ENCODE data around the gene DNMT3A.
A peak's percentile ranks its signal among the peaks of the same experiment; 100 is the strongest.

Gene DNMT3A

GRCh38 chr2:25376750-25377621, 35.3 kb upstream of the DNMT3A start:
- ATAC-seq (ENCODE audit: insufficient read depth, low read depth) (peak; percentile 100), DNase-seq (peak; percentile 94)
- no peaks in the 10 kb centered on the region for H3K9me3 ChIP-seq (ENCODE audit: insufficient read depth, low read length, severe bottlenecking)
- H3K79me2 ChIP-seq (ENCODE audit: insufficient read depth, low read length) = no peaks in the 10 kb centered on the region
- H3K36me3 ChIP-seq (ENCODE audit: insufficient read depth, low read length) = no peaks in the 10 kb centered on the region
- no peaks in the 10 kb centered on the region for H3K27me3 ChIP-seq (ENCODE audit: insufficient read depth, low read length, poor library complexity)
- peaks cover 20% of the 10 kb centered on the region for H3K4me1 ChIP-seq (ENCODE audit: insufficient read depth, low read length)
- peak overlapping the region; percentile 70 for H2AFZ ChIP-seq (ENCODE audit: low read depth, low read length)
- peak overlapping the region; percentile 67 for H3K4me2 ChIP-seq (ENCODE audit: insufficient read depth, low read length)
- H4K20me1 ChIP-seq (ENCODE audit: insufficient read depth, low read length) = peaks cover 7% of the 10 kb centered on the region; the same call in 1 of the 2 replicates
- TF ChIP-seq EZH2 (IDR thresholded peaks at IDR 0.05; ENCODE audit: borderline replicate concordance, low read depth, low read length, severe bottlenecking) (no peak), CTCF (IDR thresholded peaks at IDR 0.05; ENCODE audit: borderline replicate concordance, extremely low read depth, low read length, poor library complexity, severe bottlenecking) (peak; percentile 98)
- H3K27ac ChIP-seq (ENCODE audit: low read length) = peak overlapping the region; percentile 56
- H3K9ac ChIP-seq (ENCODE audit: low read depth, low read length) = peak overlapping the region; percentile 39
- H3K4me3 ChIP-seq (ENCODE audit: low read depth in 1 of 2, low read length in 2 of 2) = peak overlapping the region in 1 of 2 experiments; percentile 45; a peak in 2 of 4 replicates

GRCh38 chr2:25375989-25376545, 34.3 kb upstream of the DNMT3A start:
- peak overlapping the region; percentile 67 for H3K4me2 ChIP-seq (ENCODE audit: insufficient read depth, low read length)
- no peak for ATAC-seq (ENCODE audit: insufficient read depth, low read depth)
- H3K79me2 ChIP-seq (ENCODE audit: insufficient read depth, low read length) = no peaks in the 10 kb centered on the region
- H3K27me3 ChIP-seq (ENCODE audit: insufficient read depth, low read length, poor library complexity) = no peaks in the 10 kb centered on the region
- no peaks in the 10 kb centered on the region for H3K9me3 ChIP-seq (ENCODE audit: insufficient read depth, low read length, severe bottlenecking)
- DNase-seq = no peak
- peak overlapping the region; percentile 70 for H2AFZ ChIP-seq (ENCODE audit: low read depth, low read length)
- peak overlapping the region in 1 of 2 experiments; percentile 45; a peak in 2 of 4 replicates for H3K4me3 ChIP-seq (ENCODE audit: low read depth in 1 of 2, low read length in 2 of 2)
- peaks cover 20% of the 10 kb centered on the region for H3K4me1 ChIP-seq (ENCODE audit: insufficient read depth, low read length)
- H3K9ac ChIP-seq (ENCODE audit: low read depth, low read length) = peak overlapping the region; percentile 39
- TF ChIP-seq EZH2 (IDR thresholded peaks at IDR 0.05; ENCODE audit: borderline replicate concordance, low read depth, low read length, severe bottlenecking) = no peak
- no peak for TF ChIP-seq CTCF (IDR thresholded peaks at IDR 0.05; ENCODE audit: borderline replicate concordance, extremely low read depth, low read length, poor library complexity, severe bottlenecking)
- no peak overlapping the region for H3K27ac ChIP-seq (ENCODE audit: low read length)
- H3K36me3 ChIP-seq (ENCODE audit: insufficient read depth, low read length) = no peaks in the 10 kb centered on the region
- H4K20me1 ChIP-seq (ENCODE audit: insufficient read depth, low read length) = peaks cover 7% of the 10 kb centered on the region; the same call in 1 of the 2 replicates

- no peak overlapping the region for H3K27ac ChIP-seq (ENCODE audit: low read length)
- no peak for ATAC-seq (ENCODE audit: insufficient read depth, low read depth)
- H3K4me2 ChIP-seq (ENCODE audit: insufficient read depth, low read length) = no peak overlapping the region
- peaks cover 20% of the 10 kb centered on the region for H3K4me1 ChIP-seq (ENCODE audit: insufficient read depth, low read length)
- no peak overlapping the region for H3K9ac ChIP-seq (ENCODE audit: low read depth, low read length)
- H3K27me3 ChIP-seq (ENCODE audit: insufficient read depth, low read length, poor library complexity) = no peaks in the 10 kb centered on the region
- H2AFZ ChIP-seq (ENCODE audit: low read depth, low read length) = no peak overlapping the region
- no peak overlapping the region for H3K4me3 ChIP-seq (ENCODE audit: low read depth in 1 of 2, low read length in 2 of 2)
- DNase-seq = no peak
- no peak for TF ChIP-seq CTCF (IDR thresholded peaks at IDR 0.05; ENCODE audit: borderline replicate concordance, extremely low read depth, low read length, poor library complexity, severe bottlenecking)
- TF ChIP-seq EZH2 (IDR thresholded peaks at IDR 0.05; ENCODE audit: borderline replicate concordance, low read depth, low read length, severe bottlenecking) = no peak
- no peaks in the 10 kb centered on the region for H3K79me2 ChIP-seq (ENCODE audit: insufficient read depth, low read length)
- no peaks in the 10 kb centered on the region for H3K36me3 ChIP-seq (ENCODE audit: insufficient read depth, low read length)
- no peaks in the 10 kb centered on the region for H3K9me3 ChIP-seq (ENCODE audit: insufficient read depth, low read length, severe bottlenecking)
- H4K20me1 ChIP-seq (ENCODE audit: insufficient read depth, low read length) = peaks cover 7% of the 10 kb centered on the region; the same call in 1 of the 2 replicates
These were observed 33.8 kb upstream of the DNMT3A start for GRCh38 chr2:25375371-25375988.

Data from DND-41 (cell line).